T-helper 2 cell treated with Interferon-gamma antibody and Interleukin-4, amounts not matched to agents 100 ng/mL and 5 ng/mL, for 36 hours (primary cell): ENCODE results near the gene IL1A. TPM values are rescaled to one million over a fixed set of nuclear protein-coding genes. Genes with fewer than 3 reads are reported as not detected.
"Not testable (repeated sequence)": the region's sequence is repeated elsewhere in the genome, so short reads cannot be mapped to it uniquely, and the experiment has no call there.

Experiments used
- intact Hi-C: fragments of 100-400 bp; cut with micrococcal nuclease; formaldehyde crosslinking; loops from one replicate; pipeline ENCODE4 v1.15.1; 2023
- total RNA-seq: library from RNA; stranded (reverse); gene quantifications from 2 replicates; pipeline ENCODE4 v1.2.3, GENCODE V29; 2022

Gene IL1A, protein sequence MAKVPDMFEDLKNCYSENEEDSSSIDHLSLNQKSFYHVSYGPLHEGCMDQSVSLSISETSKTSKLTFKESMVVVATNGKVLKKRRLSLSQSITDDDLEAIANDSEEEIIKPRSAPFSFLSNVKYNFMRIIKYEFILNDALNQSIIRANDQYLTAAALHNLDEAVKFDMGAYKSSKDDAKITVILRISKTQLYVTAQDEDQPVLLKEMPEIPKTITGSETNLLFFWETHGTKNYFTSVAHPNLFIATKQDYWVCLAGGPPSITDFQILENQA
- 0.73 and 0.93 TPM in 2 replicates for total RNA-seq

DNA sequence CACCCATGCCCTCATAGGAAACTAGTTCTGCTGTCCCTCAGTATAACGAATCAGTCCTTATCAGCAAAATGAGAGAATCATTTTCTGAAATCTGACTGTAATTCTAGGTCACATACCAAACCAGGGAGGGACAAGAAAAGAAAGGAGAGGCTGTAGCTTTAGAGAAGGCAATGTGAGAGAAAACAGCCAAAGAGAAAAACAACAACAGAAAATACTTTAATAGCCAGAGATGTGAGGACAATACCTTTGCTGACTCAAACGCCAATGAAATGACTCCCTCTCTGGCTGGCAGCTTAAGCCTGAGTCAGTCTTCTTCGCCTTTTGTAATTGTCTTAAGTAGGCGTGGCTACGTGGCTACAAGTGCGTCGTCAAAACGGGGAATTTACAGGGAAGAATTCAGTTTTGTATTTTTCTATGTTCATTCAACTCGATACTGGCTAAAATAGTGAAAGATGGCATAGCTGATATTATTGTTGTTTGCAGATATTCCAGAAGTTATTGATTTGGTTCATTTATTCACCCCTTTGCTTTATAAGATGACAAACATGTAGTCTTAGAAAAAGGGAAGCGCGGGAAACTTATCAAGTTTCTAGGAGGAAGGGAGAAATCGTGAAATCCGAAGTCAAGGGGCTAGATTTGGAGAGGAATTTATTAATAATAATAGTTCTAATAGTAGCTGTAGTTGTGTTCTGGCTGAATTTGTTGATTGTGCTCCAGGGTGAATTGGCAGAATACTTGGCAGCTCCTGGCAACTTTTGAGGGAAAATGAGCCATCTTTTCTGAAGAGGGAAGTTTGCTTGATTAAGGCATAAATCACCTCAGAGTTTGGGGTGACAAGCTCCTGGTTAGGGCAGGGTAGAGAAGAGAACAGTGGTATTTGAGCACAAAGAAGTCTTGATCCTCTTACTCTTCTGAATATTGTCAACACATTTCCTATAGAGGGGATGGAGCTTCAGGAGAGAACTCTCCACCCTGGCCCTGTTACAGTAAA, at the start of gene IL1A:
Gene IL1A, minus strand, starts transcription at position 295 of the 991 bp plus-strand sequence. CDS start 723 bp downstream, outside the sequence.
- intact Hi-C loops: no loop called here

DNA sequence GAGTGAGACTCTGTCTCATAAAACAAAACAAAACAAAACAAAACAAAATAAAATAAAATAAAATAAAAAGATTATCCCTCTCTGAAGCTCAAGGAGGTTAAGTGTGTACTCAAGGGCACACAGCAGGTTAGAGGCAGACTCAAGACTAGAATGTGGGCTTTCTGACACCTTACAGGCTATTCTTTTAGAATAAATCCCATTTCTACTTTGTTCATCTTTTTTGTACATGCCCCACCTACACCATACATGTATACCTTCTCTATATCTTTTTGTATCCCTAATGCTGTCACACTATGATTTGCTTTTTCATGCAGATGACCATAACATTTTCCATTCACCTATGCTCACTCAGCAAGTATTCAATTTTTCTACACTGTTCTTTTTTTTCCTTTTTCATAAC, 49.7 kb upstream of the IL1A start:
- intact Hi-C loops: no loop called here

DNA sequence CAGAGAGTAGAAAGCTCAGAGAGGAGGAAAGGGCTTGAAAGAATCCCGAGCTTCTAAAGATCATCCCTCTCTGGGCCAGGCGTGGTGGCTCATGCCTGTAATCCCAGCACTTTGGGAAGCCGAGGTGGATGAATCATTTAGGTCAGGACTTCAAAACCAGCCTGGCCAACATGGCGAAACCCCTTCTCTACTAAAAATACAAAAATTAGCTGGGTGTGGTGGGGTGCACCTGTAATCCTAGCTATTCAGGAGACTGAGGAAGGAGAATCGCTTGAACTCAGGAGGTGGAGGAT, 49.3 kb upstream of the IL1A start:
- intact Hi-C loops: not testable (repeated sequence)

DNA sequence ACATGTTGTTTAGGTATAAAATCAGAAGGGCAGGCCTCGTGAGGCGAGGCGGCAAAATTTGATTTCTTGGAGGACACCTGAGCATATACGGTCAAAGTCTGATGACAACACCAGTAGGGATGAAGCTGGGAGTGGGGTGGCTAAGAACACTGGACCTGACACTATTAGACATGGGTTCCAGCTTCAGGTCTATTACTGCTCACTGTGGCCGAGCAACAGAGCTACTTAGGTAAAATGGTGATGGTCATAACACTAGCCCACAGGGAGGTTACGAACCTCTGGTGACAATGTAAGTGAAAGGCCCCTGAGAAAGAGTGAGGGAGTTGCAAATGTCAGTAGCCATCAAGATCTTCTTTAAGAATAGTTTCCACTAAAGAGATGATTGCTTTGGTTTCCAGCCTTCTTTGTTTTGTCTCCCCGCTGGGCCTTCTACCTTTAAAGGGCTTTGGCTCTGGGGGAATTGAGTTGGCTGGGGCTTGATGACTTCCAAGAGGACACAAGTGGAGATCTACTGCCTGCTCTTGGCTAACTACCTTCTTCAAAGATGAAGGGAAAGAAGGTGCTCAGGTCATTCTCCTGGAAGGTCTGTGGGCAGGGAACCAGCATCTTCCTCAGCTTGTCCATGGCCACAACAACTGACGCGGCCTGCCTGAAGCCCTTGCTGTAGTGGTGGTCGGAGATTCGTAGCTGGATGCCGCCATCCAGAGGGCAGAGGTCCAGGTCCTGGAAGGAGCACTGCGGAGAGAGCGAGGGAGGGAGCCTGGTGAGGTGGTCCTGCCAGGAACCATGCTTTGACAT, 48.7 kb upstream of the IL1A start:
- intact Hi-C loops: no loop called here

DNA sequence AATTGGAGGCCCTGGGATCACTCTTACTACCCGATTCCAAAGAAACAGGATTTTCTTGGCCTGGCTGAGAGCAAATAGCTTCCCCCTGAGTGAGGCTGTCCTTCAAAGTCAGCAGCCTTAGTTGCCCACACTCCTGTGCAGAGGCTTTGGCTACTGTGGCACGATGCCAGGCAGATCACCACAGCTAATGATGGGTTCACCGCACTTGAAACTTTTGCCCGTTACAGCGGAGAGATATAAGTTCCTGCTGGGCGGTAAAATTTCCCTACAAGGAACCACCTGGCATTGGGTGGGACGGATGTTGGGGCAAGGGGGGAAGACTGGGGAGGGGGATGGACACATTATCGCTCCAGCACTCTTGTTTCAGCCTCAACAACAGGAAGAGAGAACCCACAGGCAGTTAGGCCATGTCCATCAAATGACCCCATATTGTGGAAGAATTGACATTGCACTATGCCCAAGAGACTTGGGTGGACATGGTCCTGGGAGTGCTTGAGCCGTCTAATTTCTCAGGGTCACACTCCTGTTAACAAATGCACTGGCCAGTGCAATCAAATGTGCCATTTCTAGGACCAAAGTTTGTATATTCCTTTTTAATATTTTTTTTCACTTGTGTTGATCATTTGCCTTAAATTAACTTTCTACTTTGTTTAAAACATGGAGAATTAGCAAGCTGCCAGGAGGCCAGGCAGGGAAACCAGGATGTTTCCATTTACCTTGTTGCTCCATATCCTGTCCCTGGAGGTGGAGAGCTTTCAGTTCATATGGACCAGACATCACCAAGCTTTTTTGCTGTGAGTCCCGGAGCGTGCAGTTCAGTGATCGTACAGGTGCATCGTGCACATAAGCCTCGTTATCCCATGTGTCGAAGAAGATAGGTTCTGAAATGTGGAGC, 47.9 kb upstream of the IL1A start:
- intact Hi-C loops: no loop called here

DNA sequence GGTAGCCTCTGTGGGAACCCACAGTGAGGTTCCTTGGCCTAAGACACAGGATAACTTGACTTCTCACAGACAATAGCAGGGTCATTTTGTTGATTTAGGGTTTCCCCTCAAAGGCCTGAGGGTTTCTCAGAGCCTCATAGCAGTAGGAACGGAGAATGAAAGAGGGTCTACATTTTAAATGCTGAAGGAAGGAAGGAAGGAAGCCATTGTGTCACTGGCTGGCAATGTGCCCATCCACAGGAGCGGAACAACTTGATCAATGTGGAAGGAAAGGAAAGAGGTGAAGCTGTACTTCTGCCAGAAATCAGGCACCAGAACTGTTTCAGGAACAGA, 47.2 kb upstream of the IL1A start:
- intact Hi-C loops: no loop called here

DNA sequence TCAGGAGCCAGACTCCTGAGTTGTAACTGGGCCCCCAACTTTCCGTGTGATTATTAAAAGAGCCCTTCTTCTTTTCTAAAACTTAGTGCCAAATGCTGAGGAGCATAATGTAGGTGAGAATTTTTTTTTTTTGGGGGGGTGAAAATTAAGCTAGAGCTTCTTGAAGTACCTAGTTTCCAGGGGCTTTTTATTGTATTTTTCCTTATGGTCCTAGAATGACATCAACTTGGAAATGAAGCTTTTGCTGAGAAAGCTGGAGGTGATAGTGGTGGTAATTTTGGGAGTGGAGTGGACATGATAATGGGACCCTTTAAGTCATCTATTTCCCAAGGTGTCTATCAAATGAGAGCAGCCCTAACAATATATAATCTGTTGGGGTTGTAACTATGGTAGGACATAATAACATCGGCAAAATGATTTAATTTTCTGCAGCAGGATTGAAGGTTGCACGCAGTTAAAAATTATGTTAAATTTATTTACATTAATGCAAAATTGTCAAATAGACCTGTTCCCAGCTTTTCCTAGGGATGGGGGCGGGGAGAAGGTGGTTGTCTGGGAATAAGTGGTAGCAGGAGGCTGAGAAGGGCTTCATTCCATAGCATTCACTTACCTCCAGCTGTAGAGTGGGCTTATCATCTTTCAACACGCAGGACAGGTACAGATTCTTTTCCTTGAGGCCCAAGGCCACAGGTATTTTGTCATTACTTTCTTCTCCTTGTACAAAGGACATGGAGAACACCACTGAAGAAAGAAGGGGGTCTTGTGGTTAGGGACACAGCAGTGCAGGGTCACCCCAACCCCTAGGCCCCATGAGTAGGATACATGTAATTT, 46.6 kb upstream of the IL1A start:
- intact Hi-C loops: no loop called here

DNA sequence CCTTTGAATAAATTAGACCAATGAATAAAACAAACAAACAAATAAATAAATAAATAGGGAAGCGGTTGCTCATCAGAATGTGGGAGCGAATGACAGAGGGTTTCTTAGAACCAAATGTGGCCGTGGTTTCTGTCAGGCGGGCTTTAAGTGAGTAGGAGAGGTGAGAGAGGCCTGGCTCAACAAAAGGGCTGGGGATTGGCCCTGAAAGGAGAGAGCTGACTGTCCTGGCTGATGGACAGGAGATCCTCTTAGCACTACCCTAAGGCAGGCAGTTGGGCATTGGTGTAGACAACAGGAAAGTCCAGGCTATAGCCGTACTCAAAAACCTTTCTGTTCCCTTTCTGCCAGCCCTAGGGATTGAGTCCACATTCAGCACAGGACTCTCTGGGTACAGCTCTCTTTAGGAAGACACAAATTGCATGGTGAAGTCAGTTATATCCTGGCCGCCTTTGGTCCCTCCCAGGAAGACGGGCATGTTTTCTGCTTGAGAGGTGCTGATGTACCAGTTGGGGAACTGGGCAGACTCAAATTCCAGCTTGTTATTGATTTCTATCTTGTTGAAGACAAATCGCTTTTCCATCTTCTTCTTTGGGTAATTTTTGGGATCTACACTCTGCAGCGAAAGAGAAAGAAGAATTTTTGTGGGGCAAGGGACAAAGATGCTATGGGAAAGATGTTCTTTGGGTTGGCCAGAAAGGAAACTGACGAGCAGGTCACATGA, 45.8 kb upstream of the IL1A start:
- intact Hi-C loops: no loop called here

DNA sequence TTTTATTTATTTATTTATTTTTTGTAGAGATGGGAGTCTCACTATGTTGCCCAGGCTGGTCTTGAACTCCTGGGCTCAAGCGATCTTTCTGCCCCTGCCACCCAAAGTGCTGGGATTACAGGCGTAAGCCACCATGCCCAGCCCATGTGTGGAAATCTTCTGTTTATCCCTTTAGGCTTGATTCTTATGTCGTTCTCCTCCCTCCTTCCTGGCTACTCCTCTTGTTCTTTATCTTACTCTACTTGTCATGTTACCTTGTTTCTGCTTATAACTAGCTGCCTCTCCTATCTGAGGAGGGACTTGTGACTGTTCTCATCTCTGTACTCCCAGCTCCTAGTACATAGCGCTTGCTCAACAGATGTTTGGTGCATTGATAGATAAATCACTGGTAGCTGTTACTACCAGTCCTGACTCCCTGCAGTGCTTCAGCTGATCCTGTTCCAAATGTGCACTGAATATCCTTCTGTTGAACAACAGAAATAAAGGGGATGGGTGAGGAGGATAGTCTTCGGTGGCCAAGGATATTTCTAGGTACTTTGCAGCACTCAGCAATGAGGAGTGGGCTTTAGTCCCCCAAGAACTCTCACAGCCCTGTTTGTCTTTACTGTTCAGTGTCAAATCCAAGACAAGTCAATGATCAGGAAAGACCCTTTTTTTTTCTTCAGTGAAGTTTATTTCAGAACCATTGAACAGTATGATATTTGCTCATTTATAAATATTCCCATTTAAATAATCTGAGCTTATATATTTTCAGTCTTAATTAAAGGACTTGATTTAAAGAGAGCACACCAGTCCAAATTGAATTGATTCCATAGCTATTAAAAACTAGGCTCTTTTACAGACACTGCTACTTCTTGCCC, 45.0 kb upstream of the IL1A start:
- intact Hi-C loops: no loop called here

DNA sequence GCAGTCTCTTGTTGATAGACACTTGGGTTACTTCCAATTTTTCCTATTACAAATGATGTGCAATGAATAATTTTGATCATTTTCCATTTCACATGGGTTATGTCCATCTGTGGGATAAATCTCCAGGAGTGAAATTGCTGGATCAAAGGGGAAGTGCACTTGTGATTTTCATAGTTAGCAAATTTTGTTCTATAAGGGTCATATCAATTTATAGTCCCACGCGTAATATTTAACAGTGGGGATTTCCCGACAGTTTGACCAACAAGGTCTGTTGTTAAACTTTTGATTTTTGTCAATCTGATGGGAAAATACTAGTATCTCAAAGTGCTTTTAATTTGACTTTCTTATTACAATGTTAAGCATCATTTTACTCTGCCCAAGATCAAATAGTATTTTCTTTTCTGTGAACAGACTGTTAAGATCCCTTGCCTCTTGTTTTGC, 44.0 kb upstream of the IL1A start:
- intact Hi-C loops: no loop called here

DNA sequence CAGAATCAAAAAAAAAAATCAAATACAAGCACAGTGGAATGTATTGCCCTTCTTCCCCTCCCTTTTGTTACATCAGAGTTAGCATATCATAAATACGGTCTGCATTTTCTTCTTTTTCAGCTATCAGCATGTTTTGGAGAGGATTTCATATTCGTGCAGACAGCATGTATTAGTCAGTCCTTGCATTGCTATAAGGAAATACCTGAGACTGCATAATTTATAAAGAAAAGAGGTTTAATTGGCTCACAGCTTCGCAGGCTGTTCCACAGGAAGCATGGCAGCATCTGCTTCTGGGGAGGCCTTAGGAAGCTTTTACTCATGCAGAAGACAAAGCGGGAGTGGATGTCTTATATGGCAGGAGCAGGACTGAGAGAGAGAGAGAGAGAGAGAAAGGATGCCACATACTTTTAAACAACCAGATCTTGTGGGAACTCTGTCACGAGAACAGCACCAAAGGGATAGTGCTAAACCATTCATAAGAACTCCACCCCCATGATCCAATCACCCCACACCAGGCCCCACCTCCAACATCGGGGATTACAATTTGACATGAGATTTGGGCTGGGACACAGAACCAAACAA, 43.4 kb upstream of the IL1A start:
- intact Hi-C loops: no loop called here

DNA sequence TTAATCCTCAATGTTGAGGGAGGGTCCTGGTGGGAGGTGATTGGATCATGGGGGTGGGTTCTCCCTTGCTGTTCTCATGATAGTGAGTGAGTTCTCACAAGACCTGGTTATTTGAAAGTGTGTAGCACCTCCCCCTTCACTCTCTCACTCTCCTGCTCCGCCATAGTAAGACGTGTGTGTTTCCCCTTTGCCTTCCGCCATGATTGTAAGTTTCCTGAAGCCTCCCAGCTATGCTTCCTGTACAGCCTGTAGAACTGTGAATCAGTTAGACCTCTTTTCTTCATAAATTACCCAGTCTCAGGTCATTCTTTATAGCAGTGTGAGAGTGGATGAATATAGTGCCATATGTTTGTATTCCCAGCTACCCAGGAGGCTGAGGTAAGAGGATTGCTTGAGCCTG, 42.7 kb upstream of the IL1A start:
- intact Hi-C loops: no loop called here

DNA sequence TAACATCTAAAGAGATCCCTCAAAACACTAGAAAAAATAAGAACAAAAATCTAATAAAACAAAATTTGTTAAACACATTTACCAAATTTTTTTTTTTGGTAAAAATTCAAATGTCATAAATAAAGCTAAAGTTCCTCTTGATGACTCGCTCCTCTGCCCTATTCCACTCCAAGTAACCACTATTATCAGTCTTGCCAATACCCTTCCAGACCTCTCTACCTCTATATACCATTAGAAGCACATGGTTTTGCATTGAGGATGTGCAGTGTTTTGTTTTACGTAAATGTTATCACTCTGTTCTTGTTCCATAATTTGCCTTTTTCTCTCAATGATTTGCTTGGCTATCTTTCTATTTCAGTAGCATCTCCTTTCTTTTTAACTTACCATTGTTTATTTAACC, 41.4 kb upstream of the IL1A start:
- intact Hi-C loops: no loop called here

DNA sequence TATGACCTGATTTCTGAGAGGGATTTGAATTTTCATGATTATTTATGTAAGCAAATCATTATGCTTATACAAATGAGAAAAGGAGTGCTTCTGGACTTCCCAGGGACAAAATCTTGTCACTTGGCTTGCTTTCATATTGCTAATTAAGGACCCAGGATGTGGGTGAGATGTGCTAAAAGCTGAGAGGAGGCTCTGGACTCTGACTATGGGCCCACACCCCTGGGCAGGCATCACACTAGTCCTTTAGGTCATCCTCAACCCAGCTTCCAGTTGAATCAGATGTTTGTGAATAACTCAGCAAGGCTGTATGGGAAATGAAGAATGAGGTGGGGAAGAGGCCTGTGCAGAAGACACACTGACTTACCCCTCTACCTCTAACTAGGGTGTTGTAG, 40.4 kb upstream of the IL1A start:
- intact Hi-C loops: loop anchor here (5.0 kb wide), 1 partner anchor 62 kb away; the partner anchor contains the start of gene CKAP2L

DNA sequence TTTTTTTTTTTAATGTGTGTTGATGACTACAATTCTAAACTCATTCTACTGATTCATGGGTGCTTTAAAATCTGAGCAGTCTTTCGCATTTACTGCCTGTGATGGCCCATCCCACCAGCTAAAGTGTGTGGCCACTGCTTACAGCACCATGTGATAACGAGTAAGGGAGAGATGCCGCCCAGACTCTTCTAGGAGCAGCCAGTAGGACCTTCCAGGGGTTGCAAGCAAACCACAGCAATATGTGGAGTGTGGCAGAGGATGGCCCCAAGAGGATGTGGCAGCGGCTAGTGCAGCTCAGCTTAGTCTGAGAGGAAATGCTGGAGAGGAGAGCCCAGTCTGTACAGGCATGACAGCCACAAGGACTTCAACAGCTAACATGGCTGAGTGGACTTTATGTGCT, 37.4 kb upstream of the IL1A start:
- intact Hi-C loops: loop anchor here (5.0 kb wide), 1 partner anchor 59 kb away; the partner anchor contains the start of gene CKAP2L

DNA sequence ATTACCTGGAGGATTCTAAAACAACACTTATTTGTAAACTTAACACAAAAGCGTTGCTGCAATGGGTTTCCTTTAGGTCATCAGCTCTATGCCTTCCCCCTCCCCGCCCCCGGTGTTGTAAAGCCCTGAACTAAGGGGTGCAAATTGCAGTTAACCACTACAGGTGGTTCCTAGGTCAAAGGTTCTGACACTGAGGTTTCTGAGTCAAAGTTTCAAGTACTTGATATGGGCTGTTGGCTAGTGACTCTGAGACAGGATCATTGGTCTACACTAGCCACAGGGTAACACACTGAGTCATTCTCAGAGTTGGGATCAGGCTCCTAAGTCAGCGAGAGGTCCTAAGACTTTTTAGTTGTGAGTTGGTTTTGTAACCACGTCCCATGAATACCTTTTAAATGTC, 36.8 kb upstream of the IL1A start:
- intact Hi-C loops: loop anchor here (5.0 kb wide), 1 partner anchor 59 kb away; the partner anchor contains the start of gene CKAP2L

DNA sequence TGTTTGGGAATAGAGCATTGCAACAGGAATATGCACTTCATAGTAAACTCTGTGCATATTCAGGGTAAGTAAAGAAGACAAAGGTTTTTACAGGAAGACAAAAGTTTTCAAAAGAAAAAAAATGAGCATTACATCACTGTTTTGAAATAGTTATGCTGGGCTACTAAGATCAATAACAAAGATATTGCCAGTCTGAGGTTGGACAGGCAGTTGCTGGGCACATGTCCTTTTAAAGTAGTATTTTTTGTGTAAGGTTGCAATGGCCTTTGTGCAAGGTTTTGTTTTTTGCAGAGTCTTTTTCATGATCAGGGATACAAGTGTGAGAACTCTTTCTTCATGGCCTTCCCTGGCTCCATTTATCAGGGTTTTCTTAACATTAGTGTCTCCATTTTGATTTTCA, 36.0 kb upstream of the IL1A start:
- intact Hi-C loops: loop anchor here (5.0 kb wide), 1 partner anchor 58 kb away; the partner anchor contains the start of gene CKAP2L

DNA sequence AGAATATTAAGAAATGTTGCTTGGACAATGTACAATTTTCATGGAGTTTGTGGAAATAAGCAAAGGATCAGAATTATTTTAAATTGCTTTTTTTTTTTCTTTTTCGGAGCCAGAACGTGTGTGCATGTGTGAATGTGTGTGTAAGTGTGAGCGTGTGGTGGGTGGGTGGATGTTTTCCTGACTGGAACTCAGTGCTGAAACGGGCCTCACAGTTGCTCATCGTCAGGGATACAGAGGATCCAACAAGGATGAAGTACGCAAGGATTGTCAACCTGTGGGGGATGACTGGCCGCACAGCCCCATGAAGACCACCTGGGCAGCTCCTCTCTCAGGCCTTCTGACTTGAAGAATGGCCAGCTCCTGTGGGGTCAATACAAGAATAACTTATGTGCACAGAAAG, 34.8 kb upstream of the IL1A start:
- intact Hi-C loops: no loop called here
